ENCODE measurements around the gene PRKAG3. TPM values are rescaled to one million over a fixed set of nuclear protein-coding genes. Genes with fewer than 3 reads are reported as not detected.
"Not testable (repeated sequence)": the region's sequence is repeated elsewhere in the genome, so short reads cannot be mapped to it uniquely, and the experiment has no call there.

The PRKAG3 gene
- total and polyA plus RNA-seq, 2 experiments from 2014 or later = 0.17 TPM; not detected in 1

DNA sequence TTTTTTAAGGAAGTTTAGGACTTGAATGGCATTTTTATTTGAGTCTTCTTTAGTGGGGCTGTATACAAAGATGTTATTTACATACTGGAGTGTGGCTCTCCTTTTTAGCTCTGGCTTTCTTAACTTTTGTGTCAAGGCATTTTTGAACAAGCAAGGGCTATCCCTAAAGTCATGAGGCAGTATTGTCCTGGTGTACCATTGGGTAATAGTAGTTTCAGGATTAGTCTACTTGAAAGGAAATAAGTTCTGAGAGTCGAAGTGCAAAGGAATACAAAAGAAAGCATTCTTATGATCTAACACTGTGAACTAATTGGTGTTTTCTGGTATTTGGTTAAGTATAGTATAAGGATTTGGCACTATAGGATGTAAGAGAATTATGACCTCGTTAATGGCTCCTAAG, 51.6 kb downstream of the PRKAG3 start:
- Histone ChIP-seq H3K27me3 (no peaks in the 10 kb centered on the region), H3K4me3 (no peak overlapping the region)
- TF ChIP-seq CTCF (IDR thresholded peaks at IDR 0.05; ENCODE audit: low read depth, low read length) = no peak

GRCh38 chr2:218777276-218777990, 54.2 kb downstream of the PRKAG3 start:
- Histone ChIP-seq H3K27me3 (no peaks in the 10 kb centered on the region), H3K27ac (no peak overlapping the region), H3K36me3 (no peaks in the 10 kb centered on the region), H3K4me1 (ENCODE audit: low read depth) (peaks cover 7% of the 10 kb centered on the region), H3K4me3 (no peak overlapping the region), H3K9me3 (ENCODE audit: low read depth) (no peaks in the 10 kb centered on the region)
- no peak for TF ChIP-seq CTCF (IDR thresholded peaks at IDR 0.05; ENCODE audit: low read depth, low read length)
- no peak for DNase-seq (ENCODE audit: low read depth in 1 of 2, low spot score in 1 of 2)

More for the DNA sequence above, 51.6 kb downstream of the PRKAG3 start:
- H3K36me3 ChIP-seq = no peaks in the 10 kb centered on the region
- H3K9me3 ChIP-seq (ENCODE audit: low read depth) = no peaks in the 10 kb centered on the region
- no peak for DNase-seq (ENCODE audit: low read depth in 1 of 2, low spot score in 1 of 2)
- no peak overlapping the region for H3K27ac ChIP-seq
- H3K4me1 ChIP-seq (ENCODE audit: low read depth) = peaks cover 26% of the 10 kb centered on the region

- Histone ChIP-seq H3K9me3 (ENCODE audit: low read depth) (no peaks in the 10 kb centered on the region), H3K4me1 (ENCODE audit: low read depth) (peaks cover 7% of the 10 kb centered on the region), H3K27ac (no peak overlapping the region), H3K27me3 (no peaks in the 10 kb centered on the region), H3K4me3 (no peak overlapping the region), H3K36me3 (no peaks in the 10 kb centered on the region)
- no peak for TF ChIP-seq CTCF (IDR thresholded peaks at IDR 0.05; ENCODE audit: low read depth, low read length)
- no peak for DNase-seq (ENCODE audit: low read depth in 1 of 2, low spot score in 1 of 2)
Measured at GRCh38 chr2:218776488-218776887, 55.1 kb downstream of the PRKAG3 start.

GRCh38 chr2:218773881-218774280, 57.7 kb downstream of the PRKAG3 start:
- H3K9me3 ChIP-seq (ENCODE audit: low read depth) = no peaks in the 10 kb centered on the region
- H3K4me3 ChIP-seq = no peak overlapping the region
- no peak overlapping the region for H3K27ac ChIP-seq
- H3K27me3 ChIP-seq = no peaks in the 10 kb centered on the region
- H3K36me3 ChIP-seq = no peaks in the 10 kb centered on the region
- no peak for TF ChIP-seq CTCF (IDR thresholded peaks at IDR 0.05; ENCODE audit: low read depth, low read length)
- H3K4me1 ChIP-seq (ENCODE audit: low read depth) = no peaks in the 10 kb centered on the region
- no peak for DNase-seq (ENCODE audit: low read depth in 1 of 2, low spot score in 1 of 2)

DNA sequence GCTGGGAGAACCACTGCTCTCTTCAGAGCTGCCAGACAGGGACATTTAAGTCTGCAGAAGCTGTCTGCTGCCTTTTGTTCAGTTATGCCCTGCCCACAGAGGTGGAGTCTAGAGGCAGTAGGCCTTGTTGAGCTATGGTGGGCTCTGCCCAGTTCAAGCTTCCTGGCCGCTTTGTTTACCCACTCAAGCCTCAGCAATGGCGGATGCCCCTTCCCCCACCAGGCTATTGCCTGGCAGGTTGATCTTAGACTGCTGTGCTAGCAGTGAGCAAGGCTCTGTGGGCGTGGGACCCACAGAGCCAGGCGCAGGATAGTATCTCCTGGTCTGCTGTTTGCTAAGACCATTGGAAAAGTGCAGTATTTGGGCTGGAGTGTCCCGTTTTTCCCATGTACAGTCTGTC, 58.8 kb downstream of the PRKAG3 start:
- not testable (repeated sequence) for H3K4me1 ChIP-seq (ENCODE audit: low read depth)
- H3K27ac ChIP-seq = peak overlapping the region; percentile 86

More for the DNA sequence above, 58.8 kb downstream of the PRKAG3 start:
- H3K4me3 ChIP-seq; H3K9me3 ChIP-seq (ENCODE audit: low read depth); H3K27me3 ChIP-seq; H3K36me3 ChIP-seq: not testable (repeated sequence)
- DNase-seq (ENCODE audit: low read depth in 1 of 2, low spot score in 1 of 2) = peak in 1 of 2 donors; percentile 42

Other genes with a start within 250 kb of the PRKAG3 start
- gene PLCD4, start 223.9 kb downstream of the PRKAG3 start, total RNA-seq = 1.2 and 1.6 TPM in 2 replicates
- gene PLCD4, start 223.9 kb downstream of the PRKAG3 start, polyA plus RNA-seq = 1.7 and 3.3 TPM in 2 replicates
- 14.8 and 29.4 TPM in 2 replicates for gene ZNF142, start 172.2 kb downstream of the PRKAG3 start, total RNA-seq
- 7.6 and 13.3 TPM in 2 replicates for gene ZNF142, start 172.2 kb downstream of the PRKAG3 start, polyA plus RNA-seq
- gene BCS1L, start 172.1 kb downstream of the PRKAG3 start, total RNA-seq = 28.6 and 41.2 TPM in 2 replicates
- gene BCS1L, start 172.1 kb downstream of the PRKAG3 start, polyA plus RNA-seq = 63.3 and 67.0 TPM in 2 replicates
- gene RNF25, start 159.8 kb downstream of the PRKAG3 start, total RNA-seq = 31.3 and 31.4 TPM in 2 replicates
- 41.1 and 46.9 TPM in 2 replicates for gene RNF25, start 159.8 kb downstream of the PRKAG3 start, polyA plus RNA-seq
- gene STK36, start 159.7 kb downstream of the PRKAG3 start, total RNA-seq = 35.7 and 56.2 TPM in 2 replicates
- 53.6 and 63.5 TPM in 2 replicates for gene STK36, start 159.7 kb downstream of the PRKAG3 start, polyA plus RNA-seq
- gene TTLL4, start 121.0 kb downstream of the PRKAG3 start, total RNA-seq = 21.0 and 36.0 TPM in 2 replicates
- gene TTLL4, start 121.0 kb downstream of the PRKAG3 start, polyA plus RNA-seq = 27.9 and 37.0 TPM in 2 replicates
- gene CYP27A1, start 49.7 kb downstream of the PRKAG3 start, total RNA-seq = 63.1 and 106 TPM in 2 replicates
- gene CYP27A1, start 49.7 kb downstream of the PRKAG3 start, polyA plus RNA-seq = 70.6 and 125 TPM in 2 replicates
- gene WNT6, start 28.0 kb upstream of the PRKAG3 start, total RNA-seq = not detected in 2 replicates
- 0.49 TPM in 1 of 2 replicates, not detected in the other for gene WNT6, start 28.0 kb upstream of the PRKAG3 start, polyA plus RNA-seq
- gene WNT10A, start 49.0 kb upstream of the PRKAG3 start, total RNA-seq = not detected in 2 replicates
- not detected in 2 replicates for gene WNT10A, start 49.0 kb upstream of the PRKAG3 start, polyA plus RNA-seq
- gene CDK5R2, start 127.9 kb upstream of the PRKAG3 start, total RNA-seq = 0.06 TPM in 1 of 2 replicates, not detected in the other
- gene CDK5R2, start 127.9 kb upstream of the PRKAG3 start, polyA plus RNA-seq = 0.22 and 0.24 TPM in 2 replicates
- not detected in 2 replicates for gene FEV, start 153.4 kb upstream of the PRKAG3 start, total RNA-seq
- not detected in 2 replicates for gene FEV, start 153.4 kb upstream of the PRKAG3 start, polyA plus RNA-seq
- gene CRYBA2, start 161.6 kb upstream of the PRKAG3 start, total RNA-seq = not detected in 2 replicates
- not detected in 2 replicates for gene CRYBA2, start 161.6 kb upstream of the PRKAG3 start, polyA plus RNA-seq
- 0.07 and 2.2 TPM in 2 replicates for gene CFAP65, start 209.7 kb upstream of the PRKAG3 start, total RNA-seq
- 0.12 and 0.45 TPM in 2 replicates for gene CFAP65, start 209.7 kb upstream of the PRKAG3 start, polyA plus RNA-seq
- not detected in 2 replicates for gene IHH, start 229.1 kb upstream of the PRKAG3 start, total RNA-seq
- not detected in 2 replicates for gene IHH, start 229.1 kb upstream of the PRKAG3 start, polyA plus RNA-seq